H1 (cell line): Measurements from ENCODE around the gene DPP3. TPM values are rescaled to one million over a fixed set of nuclear protein-coding genes. Genes with fewer than 3 reads are reported as not detected.
A peak's percentile ranks its signal among the peaks of the same experiment; 100 is the strongest.

Experiments used
- CTCF ChIA-PET: fragments of 300-600 bp; sonication (Branson Sonifier 250); formaldehyde crosslinking; loops from one replicate; lab custom pipeline; 2021; ENCODE audit not compliant: partially characterized antibody; lab: Charles Lee
- POLR2A ChIA-PET: fragments of 300-600 bp; sonication (Branson Sonifier 250); formaldehyde crosslinking; loops from one replicate; lab custom pipeline; 2021; ENCODE audit warnings: inconsistent platforms; ENCODE audit not compliant: partially characterized antibody; lab: Charles Lee
- DNase-seq, 2 experiments: peaks; one replicate each; pipeline versions ENCODE4 v3.0.0 to v3.0.0-alpha.2; 2010 to 2022; ENCODE audit warnings: low spot score in 2 of 2, low read depth in 1 of 2, mixed read lengths in 1 of 2
- FAIRE-seq: peaks from 2 replicates; lab custom pipeline; 2011; peaks lifted over from hg19 to GRCh38; lab: Jason Lieb, UNC
- H2AFZ ChIP-seq: 2 replicates; pipeline ENCODE4 v1.8.1; 2012; ENCODE audit warnings: low read length, inconsistent platforms
- H2AK5ac ChIP-seq: 2 replicates; pipeline ENCODE4 v1.6.1; 2013; ENCODE audit warnings: low read depth, low read length
- H2BK120ac ChIP-seq: replicated peaks from 2 replicates; pipeline ENCODE3; 2013; ENCODE audit warnings: low read depth, low read length, inconsistent platforms
- H2BK12ac ChIP-seq: 2 replicates; pipeline ENCODE4 v1.6.1; 2013; ENCODE audit warnings: low read depth, low read length
- H2BK15ac ChIP-seq: 2 replicates; pipeline ENCODE4 v1.6.1; 2013; ENCODE audit warnings: low read length
- H2BK20ac ChIP-seq: 2 replicates; pipeline ENCODE4 v1.6.1; 2013; ENCODE audit warnings: low read length
- H2BK5ac ChIP-seq: 2 replicates; pipeline ENCODE4 v1.6.1; 2013; ENCODE audit warnings: low read depth, low read length
- H3K14ac ChIP-seq: 2 replicates; pipeline ENCODE4 v1.6.1; 2013; ENCODE audit warnings: inconsistent platforms; ENCODE audit not compliant: insufficient read length
- H3K18ac ChIP-seq: 2 replicates; pipeline ENCODE4 v1.6.1; 2013; ENCODE audit warnings: low read length; ENCODE audit errors: extremely low read depth
- H3K23ac ChIP-seq: 2 replicates; pipeline ENCODE4 v1.6.1; 2013; ENCODE audit warnings: inconsistent platforms; ENCODE audit not compliant: insufficient read length
- H3K23me2 ChIP-seq: 2 replicates; pipeline ENCODE4 v1.6.1; 2013; ENCODE audit warnings: low read depth, low read length
- H3K27ac ChIP-seq: 2 replicates; pipeline ENCODE4 v1.6.1; 2011; ENCODE audit warnings: low read depth, low read length, inconsistent platforms
- H3K27me3 ChIP-seq, 4 experiments: replicated peaks in 1 of 4; 1 replicate in 1 of 4; 2 replicates in 3 of 4; pipeline versions ENCODE4 v1.6.1 to v1.8.1; 2011 to 2013; ENCODE audit warnings: low read length in 3 of 4, mild to moderate bottlenecking in 3 of 4, inconsistent platforms in 2 of 4, mixed read lengths in 2 of 4, moderate library complexity in 1 of 4; ENCODE audit not compliant: control insufficient read depth in 3 of 4, insufficient read depth in 3 of 4; ENCODE audit errors: extremely low read depth in 1 of 4
- H3K36me3 ChIP-seq, 4 experiments: 2 replicates each; pipeline versions ENCODE4 v1.6.1 to v1.8.1; 2011 to 2013; ENCODE audit warnings: mild to moderate bottlenecking in 4 of 4, low read length in 3 of 4, moderate library complexity in 2 of 4, control low read depth in 1 of 4, inconsistent platforms in 1 of 4; ENCODE audit not compliant: insufficient read depth in 4 of 4, control insufficient read depth in 2 of 4
- H3K4ac ChIP-seq: replicated peaks from 2 replicates; pipeline ENCODE3; 2013; ENCODE audit warnings: low read length, low read depth, mixed read lengths, inconsistent platforms; ENCODE audit not compliant: insufficient read length
- H3K4me1 ChIP-seq, 4 experiments: replicated peaks in 1 of 4; 1 replicate in 1 of 4; 2 replicates in 3 of 4; pipeline versions ENCODE4 v1.6.1 to v1.8.1; 2011 to 2013; ENCODE audit warnings: low read length in 3 of 4, inconsistent platforms in 2 of 4, mixed read lengths in 1 of 4; ENCODE audit not compliant: insufficient read depth in 4 of 4, control insufficient read depth in 3 of 4
- H3K4me2 ChIP-seq, 2 experiments: 2 replicates each; pipeline versions ENCODE4 v1.6.1 to v1.8.1; 2011 to 2013; ENCODE audit warnings: low read depth in 2 of 2, low read length in 2 of 2, control low read depth in 1 of 2, inconsistent platforms in 1 of 2, mild to moderate bottlenecking in 1 of 2; ENCODE audit not compliant: insufficient read depth in 1 of 2
- H3K4me3 ChIP-seq, 4 experiments: fragments of 200-600, 300-600 bp in 1 of 4; sonication (generic), shearing (Covaris generic), sonication (Bioruptor Twin) in 1 of 4; 2 replicates each; pipeline versions ENCODE4 v1.5.1 to v1.8.1; 2011 to 2016; ENCODE audit warnings: low read length in 4 of 4, low read depth in 3 of 4, control low read depth in 2 of 4, inconsistent platforms in 2 of 4, mild to moderate bottlenecking in 2 of 4, mixed read lengths in 1 of 4, moderate library complexity in 1 of 4; ENCODE audit not compliant: insufficient read depth in 2 of 4; ENCODE audit errors: extremely low read depth in 1 of 4
- H3K56ac ChIP-seq: replicated peaks from 2 replicates; pipeline ENCODE3; 2013; ENCODE audit warnings: low read depth, mild to moderate bottlenecking, mixed read lengths, low read length, inconsistent platforms; ENCODE audit not compliant: insufficient read length
- H3K79me1 ChIP-seq: 2 replicates; pipeline ENCODE4 v1.6.1; 2013; ENCODE audit warnings: low read depth, low read length, control low read depth
- H3K79me2 ChIP-seq, 2 experiments: 2 replicates each; pipeline versions ENCODE4 v1.6.1 to v1.8.1; 2012 to 2013; ENCODE audit warnings: low read length in 2 of 2, mild to moderate bottlenecking in 2 of 2, inconsistent platforms in 1 of 2; ENCODE audit not compliant: insufficient read depth in 2 of 2, control insufficient read depth in 1 of 2
- H3K9ac ChIP-seq, 4 experiments: replicated peaks in 1 of 4; 1 replicate in 1 of 4; 2 replicates in 3 of 4; pipeline versions ENCODE4 v1.6.1 to v1.8.1; 2011 to 2013; ENCODE audit warnings: low read depth in 3 of 4, low read length in 3 of 4, control low read depth in 2 of 4, mild to moderate bottlenecking in 2 of 4, moderate library complexity in 2 of 4, inconsistent platforms in 1 of 4; ENCODE audit errors: extremely low read depth in 1 of 4
- H3K9me3 ChIP-seq, 2 experiments: 2 replicates each; pipeline versions ENCODE4 v1.6.1 to v1.8.1; 2012 to 2013; ENCODE audit warnings: mild to moderate bottlenecking in 2 of 2, moderate library complexity in 2 of 2, control low read depth in 1 of 2, inconsistent platforms in 1 of 2, low read depth in 1 of 2, low read length in 1 of 2, mixed read lengths in 1 of 2; ENCODE audit not compliant: insufficient read depth in 2 of 2
- H4K20me1 ChIP-seq, 2 experiments: replicated peaks in 1 of 2; 2 replicates each; pipeline versions ENCODE3 to v1.8.1; 2011 to 2013; ENCODE audit warnings: inconsistent platforms in 2 of 2, low read length in 2 of 2, mild to moderate bottlenecking in 1 of 2; ENCODE audit not compliant: insufficient read depth in 2 of 2, control insufficient read depth in 1 of 2
- H4K5ac ChIP-seq: 2 replicates; pipeline ENCODE4 v1.6.1; 2013; ENCODE audit warnings: low read length, low read depth, mixed read lengths, inconsistent platforms; ENCODE audit not compliant: insufficient read length
- H4K8ac ChIP-seq: 2 replicates; pipeline ENCODE4 v1.8.0; 2013; ENCODE audit warnings: mild to moderate bottlenecking, moderate library complexity, low read length, inconsistent platforms; ENCODE audit not compliant: insufficient read depth; ENCODE audit errors: extremely low read depth
- H4K91ac ChIP-seq: replicated peaks from 2 replicates; pipeline ENCODE3; 2013; ENCODE audit warnings: low read length, mixed read lengths, inconsistent platforms; ENCODE audit not compliant: insufficient read length
- KDM1A ChIP-seq: fragments of 200-600, 300-600 bp; sonication (generic); IDR thresholded peaks from 2 replicates; pipeline ENCODE4 v1.7.1; 2016; ENCODE audit warnings: mild to moderate bottlenecking, low read length, borderline replicate concordance
- TAF1 ChIP-seq: IDR thresholded peaks from 2 replicates; pipeline ENCODE4 v1.6.1; 2011; ENCODE audit warnings: mild to moderate bottlenecking, low read depth, low read length
- TBP ChIP-seq: IDR thresholded peaks from 2 replicates; pipeline ENCODE4 v1.6.1; 2011; ENCODE audit warnings: low read depth, low read length, improper control_type of control experiment
- TCF12 ChIP-seq: IDR thresholded peaks from 2 replicates; pipeline ENCODE4 v1.6.1; 2011; ENCODE audit warnings: low read depth, mild to moderate bottlenecking, low read length
- WGBS, 2 experiments: shearing (Covaris generic) in 1 of 2; methylation state at CpG; one replicate each; pipeline versions ENCODE4 v1.1.6 to v1.1.7; 2013 to 2015; ENCODE audit warnings: low lambda C conversion rate in 2 of 2, mixed read lengths in 2 of 2, inconsistent platforms in 1 of 2, low coverage in 1 of 2, missing lambda C conversion rate in 1 of 2; ENCODE audit not compliant: insufficient replicate concordance in 2 of 2, insufficient coverage in 1 of 2, insufficient read length in 1 of 2; ENCODE audit errors: extremely low coverage in 1 of 2, missing lambda C conversion rate in 1 of 2; 5-methylcytosine and 5-hydroxymethylcytosine counted together
- long read RNA-seq, 2 experiments: library from RNA in 1 of 2; library from capped mRNA in 1 of 2; stranded (forward); transcript quantifications; one replicate each; pipeline ENCODE4 v2.0.0, GENCODE V29; 2021; ENCODE audit warnings: inconsistent platforms in 1 of 2
- polyA minus RNA-seq, 3 experiments: library from RNA; depleted of rRNA, polyadenylated mRNA; stranded (reverse); fragments of >200 nt; gene quantifications; 1 replicate in 2 of 3; 2 replicates in 1 of 3; pipeline ENCODE4 v1.2.3, GENCODE V29; 2011
- polyA plus RNA-seq, 7 experiments: library from polyadenylated mRNA; depleted of rRNA in 3 of 7; stranded (reverse) in 5 of 7; unstranded in 2 of 7; fragments of >200 nt in 5 of 7; fragments of 200-250 nt in 2 of 7; gene quantifications; 1 replicate in 5 of 7; 2 replicates in 1 of 7; 4 replicates in 1 of 7; pipeline versions ENCODE4 v1.2.1 to v1.2.3, GENCODE V29; 2011 to 2013; ENCODE audit warnings: missing spikeins in 2 of 7, mixed read lengths in 2 of 7
- total RNA-seq: library from RNA; stranded (reverse); fragmentation: NEBNext Ultra II Directional; extraction: Animal tissue kit (Norgen Biotek cat#: 25700); gene quantifications from 2 replicates; pipeline ENCODE4 v1.2.1, GENCODE V29; 2021

The DPP3 gene, protein sequence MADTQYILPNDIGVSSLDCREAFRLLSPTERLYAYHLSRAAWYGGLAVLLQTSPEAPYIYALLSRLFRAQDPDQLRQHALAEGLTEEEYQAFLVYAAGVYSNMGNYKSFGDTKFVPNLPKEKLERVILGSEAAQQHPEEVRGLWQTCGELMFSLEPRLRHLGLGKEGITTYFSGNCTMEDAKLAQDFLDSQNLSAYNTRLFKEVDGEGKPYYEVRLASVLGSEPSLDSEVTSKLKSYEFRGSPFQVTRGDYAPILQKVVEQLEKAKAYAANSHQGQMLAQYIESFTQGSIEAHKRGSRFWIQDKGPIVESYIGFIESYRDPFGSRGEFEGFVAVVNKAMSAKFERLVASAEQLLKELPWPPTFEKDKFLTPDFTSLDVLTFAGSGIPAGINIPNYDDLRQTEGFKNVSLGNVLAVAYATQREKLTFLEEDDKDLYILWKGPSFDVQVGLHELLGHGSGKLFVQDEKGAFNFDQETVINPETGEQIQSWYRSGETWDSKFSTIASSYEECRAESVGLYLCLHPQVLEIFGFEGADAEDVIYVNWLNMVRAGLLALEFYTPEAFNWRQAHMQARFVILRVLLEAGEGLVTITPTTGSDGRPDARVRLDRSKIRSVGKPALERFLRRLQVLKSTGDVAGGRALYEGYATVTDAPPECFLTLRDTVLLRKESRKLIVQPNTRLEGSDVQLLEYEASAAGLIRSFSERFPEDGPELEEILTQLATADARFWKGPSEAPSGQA
- total RNA-seq (82.7 and 86.4 TPM in 2 replicates), polyA plus RNA-seq (2011; rRNA removed) (75.1 and 90.6 TPM in 2 replicates), polyA minus RNA-seq (2011; rRNA and poly(A)+ RNA removed) (126 TPM in 2 replicates)
- 78.8 TPM for polyA plus RNA-seq (2011; cell fraction: cytosol; rRNA removed)
- polyA plus RNA-seq (2011; cell fraction: nucleus; rRNA removed) = 231 TPM
- 67.1 to 86.6 TPM (median 82.3 TPM) in 4 replicates for polyA plus RNA-seq (2012, experiment 1 of 2)
- polyA plus RNA-seq (2012, experiment 2 of 2) = 84.4 TPM
- 35.6 TPM for polyA plus RNA-seq (2013, experiment 1 of 2)
- 33.7 TPM for polyA plus RNA-seq (2013, experiment 2 of 2)
- 122 TPM for polyA minus RNA-seq (2011; cell fraction: cytosol; rRNA and poly(A)+ RNA removed)
- 94.0 TPM for polyA minus RNA-seq (2011; cell fraction: nucleus; rRNA and poly(A)+ RNA removed)
- long read RNA-seq, experiment 1, transcript DPP3-209 (18 exons, 2,974 nt) = major isoform, 11 of 73 reads
- long read RNA-seq, experiment 1, partial matches to known transcripts = 52 of 73 reads
- long read RNA-seq, experiment 1, other reads (novel, unspliced or antisense) = 8 of 73 reads
- long read RNA-seq, experiment 2, transcript DPP3-211 (18 exons, 3,078 nt) = minor isoform, 11 of 101 reads
- long read RNA-seq, experiment 2, transcript DPP3-209 (18 exons, 2,974 nt) = major isoform, 17 of 101 reads
- long read RNA-seq, experiment 2, partial matches to known transcripts = 59 of 101 reads
- long read RNA-seq, experiment 2, other reads (novel, unspliced or antisense) = 12 of 101 reads

DNA sequence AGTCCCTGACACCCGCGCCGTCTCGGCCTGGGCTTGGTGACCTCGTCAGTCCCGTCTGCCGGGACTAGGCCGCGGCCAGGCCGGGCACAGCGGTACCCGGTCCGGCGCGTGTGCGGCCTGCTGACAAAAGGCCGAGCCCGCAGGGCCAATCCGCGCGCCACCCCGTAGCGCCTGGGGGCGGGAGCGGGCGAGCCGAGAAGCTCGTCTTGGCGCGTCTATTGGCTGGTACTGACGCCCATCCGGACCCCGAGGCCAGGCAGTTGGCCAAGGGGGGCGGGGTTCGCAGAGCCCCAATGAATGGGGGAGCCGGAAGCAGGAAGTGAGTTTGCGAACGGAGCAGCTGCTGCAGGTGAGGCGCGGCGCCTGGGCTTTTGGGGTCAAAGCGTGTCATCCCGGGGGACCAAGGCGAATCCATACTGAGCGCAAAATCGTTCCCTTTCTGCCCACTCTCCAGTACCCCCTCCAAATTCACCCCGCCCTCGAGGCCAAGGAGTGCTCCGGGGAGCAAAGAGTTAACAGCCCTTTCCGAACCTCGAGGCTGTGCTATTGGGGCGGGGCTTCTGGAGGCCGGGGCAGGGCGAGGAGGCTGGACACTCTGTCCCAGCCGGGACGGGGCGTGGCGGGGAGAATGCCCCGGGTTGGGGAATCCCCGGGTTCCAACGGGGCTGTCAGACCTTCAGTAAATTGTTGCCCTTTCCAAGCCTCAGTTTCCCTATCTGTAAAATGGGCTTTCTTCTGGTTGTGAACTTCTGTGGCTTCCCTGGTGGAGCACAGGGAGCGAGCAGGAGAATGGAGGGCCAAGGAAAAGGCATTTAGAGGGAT, at the start of gene DPP3:
Gene DPP3 (plus strand): TSS at position 318 of the 822 bp plus-strand sequence. CDS start 1,767 bp downstream, outside the sequence.
- H3K79me1 ChIP-seq = no peaks in the 10 kb centered on the region
- H3K4me2 ChIP-seq = peak within 1 kb of the TSS; percentile 84
- peaks cover 5% of the 10 kb centered on the region; the same call in 1 of the 2 replicates for H3K23me2 ChIP-seq
- no peak within 1 kb of the TSS for H3K4ac ChIP-seq
- no peaks in the 10 kb centered on the region for H3K79me2 ChIP-seq
- no peaks in the 10 kb centered on the region for H3K9me3 ChIP-seq
- no peak within 1 kb of the TSS for H2BK20ac ChIP-seq
- H3K9ac ChIP-seq = peak within 1 kb of the TSS; percentile 46 to 86 (median 85)
- 0 out of 2 replicates have a peak within 1 kb of the TSS, but pooled peaks have one; percentile 9 for H2BK12ac ChIP-seq
- H3K23ac ChIP-seq = no peak within 1 kb of the TSS
- H3K27ac ChIP-seq = peak within 1 kb of the TSS; percentile 83; the same call in 1 of the 2 replicates
- CTCF ChIA-PET = interaction anchor here (0.6 to 2.2 kb wide), 12 partner anchors 9 to 105 kb away, joined by 3 to 8 read pairs (median 4); partner anchors contain the start of genes MRPL11 and NPAS4
- peak within 1 kb of the TSS; percentile 76 to 94 (median 90) for H3K4me3 ChIP-seq
- peak within 1 kb of the TSS; percentile 19; the same call in 1 of the 2 replicates for H2AFZ ChIP-seq
- WGBS, 2 experiments = 2% methylated on average over 53 of the region's 62 CpGs; no CpG with 5 or more reads in 1 of the 2 experiments
- H3K36me3 ChIP-seq = peaks cover 0 to 6% (median 0%) of the 10 kb centered on the region in 4 experiments; a peak in 3 of 8 replicates
- H4K8ac ChIP-seq = peak within 1 kb of the TSS; percentile 86
- peak; percentile 93 to 98 for DNase-seq
- H3K14ac ChIP-seq = no peak within 1 kb of the TSS
- peak within 1 kb of the TSS; percentile 86 for H4K5ac ChIP-seq
- H3K18ac ChIP-seq = peak within 1 kb of the TSS; percentile 99
- H3K56ac ChIP-seq = peak within 1 kb of the TSS; percentile 66
- no peak within 1 kb of the TSS for H2BK120ac ChIP-seq
- H4K20me1 ChIP-seq = peaks cover 2% of the 10 kb centered on the region in 2 experiments
- H3K27me3 ChIP-seq = no peaks in the 10 kb centered on the region
- H2BK5ac ChIP-seq = peak within 1 kb of the TSS; percentile 83
- no peak within 1 kb of the TSS for H2BK15ac ChIP-seq
- no peak within 1 kb of the TSS for H2AK5ac ChIP-seq
- no peak within 1 kb of the TSS for H4K91ac ChIP-seq
- POLR2A ChIA-PET = interaction anchor here (0.6 to 6.1 kb wide), 33 partner anchors 10 to 283 kb away, joined by 3 to 85 read pairs (median 5); partner anchors contain the start of genes ACTN3, BBS1, MRPL11 and NPAS4
- no peak for FAIRE-seq
- H3K4me1 ChIP-seq = peaks cover 0 to 6% (median under 1%) of the 10 kb centered on the region in 4 experiments; a peak in 3 of 7 replicates
- TF ChIP-seq KDM1A (peak; percentile 98), TCF12 (no peak), TBP (peak; percentile 88), TAF1 (peak; percentile 77)
